Osteoblast (primary cell): ENCODE results near the gene CAMK2B. TPM values are rescaled to one million over a fixed set of nuclear protein-coding genes. Genes with fewer than 3 reads are reported as not detected.

Experiments
- DNase-seq: peaks from one replicate; pipeline ENCODE4 v3.0.0; 2011; ENCODE audit warnings: low spot score, mixed read lengths; ENCODE audit not compliant: insufficient read length; ENCODE audit errors: missing footprints
- H2AFZ ChIP-seq: 2 replicates; pipeline ENCODE4 v1.6.0; 2011; ENCODE audit warnings: mild to moderate bottlenecking, low read length
- H3K27ac ChIP-seq: 2 replicates; pipeline ENCODE4 v1.5.1; 2011; ENCODE audit warnings: mild to moderate bottlenecking, low read depth, low read length, moderate library complexity
- H3K27me3 ChIP-seq: 2 replicates; pipeline ENCODE4 v1.6.0; 2012; ENCODE audit warnings: mild to moderate bottlenecking, control low read depth, inconsistent platforms, low read length, moderate library complexity; ENCODE audit not compliant: insufficient read depth
- H3K36me3 ChIP-seq: 2 replicates; pipeline ENCODE4 v1.5.1; 2011; ENCODE audit warnings: mild to moderate bottlenecking, low read length, control low read depth, moderate library complexity; ENCODE audit not compliant: insufficient read depth
- H3K4me1 ChIP-seq: 2 replicates; pipeline ENCODE4 v1.5.1; 2011; ENCODE audit warnings: mild to moderate bottlenecking, low read length, control low read depth, moderate library complexity; ENCODE audit not compliant: insufficient read depth
- H3K4me2 ChIP-seq: 2 replicates; pipeline ENCODE4 v1.6.0; 2011; ENCODE audit warnings: mild to moderate bottlenecking, low read length; ENCODE audit not compliant: insufficient read depth
- H3K4me3 ChIP-seq: fragments of 200-600 bp; sonication (generic); 3 replicates; pipeline ENCODE4 v1.5.1; 2012; ENCODE audit warnings: mild to moderate bottlenecking, low read length, inconsistent platforms; ENCODE audit not compliant: insufficient read depth
- H3K79me2 ChIP-seq: 2 replicates; pipeline ENCODE4 v1.6.0; 2012; ENCODE audit warnings: mild to moderate bottlenecking, low read length, control low read depth, inconsistent platforms; ENCODE audit not compliant: insufficient read depth
- H3K9me3 ChIP-seq: 2 replicates; pipeline ENCODE4 v1.5.1; 2011; ENCODE audit warnings: low read depth, low read length, control low read depth
- H4K20me1 ChIP-seq: 2 replicates; pipeline ENCODE4 v1.6.0; 2012; ENCODE audit warnings: mild to moderate bottlenecking, low read length, control low read depth; ENCODE audit not compliant: insufficient read depth
- total RNA-seq: library from RNA; depleted of rRNA; stranded (reverse); fragments of >200 nt; gene quantifications from 2 replicates; pipeline ENCODE4 v1.2.3, GENCODE V29; 2012
- TF ChIP-seq, protein P1 (sequence below): IDR thresholded peaks from 2 replicates; pipeline ENCODE4 v1.5.1; 2011; ENCODE audit warnings: mild to moderate bottlenecking, low read depth, low read length, moderate library complexity; ENCODE audit errors: extremely low read depth

CAMK2B gene
- total RNA-seq, 1 donor, result not detected

DNA sequence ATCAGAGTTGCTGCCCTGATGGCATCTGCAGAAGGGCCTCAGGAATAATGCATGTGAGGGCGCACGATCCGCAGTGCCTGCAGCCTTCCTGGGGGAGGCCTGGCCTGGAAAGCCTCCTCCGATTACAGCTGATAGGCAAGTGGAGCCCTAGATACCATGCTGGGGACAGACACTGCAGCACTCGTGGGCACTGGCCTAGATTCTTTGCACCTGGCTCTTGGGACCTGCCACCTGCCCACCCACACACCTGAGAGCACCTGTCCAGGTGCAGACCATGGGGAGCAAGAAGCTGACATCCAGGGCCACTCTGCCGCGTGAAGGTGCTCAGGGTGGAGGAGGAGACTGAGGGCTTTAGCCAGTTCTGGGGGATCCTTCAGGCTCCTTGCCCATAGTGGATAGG is 109.9 kb downstream of the CAMK2B start:
- Histone ChIP-seq H2AFZ (no peak overlapping the region), H4K20me1 (peaks cover 8% of the 10 kb centered on the region)

GRCh38 chr7:44213877-44214388 is 111.5 kb downstream of the CAMK2B start:
- H3K4me1 ChIP-seq, result no peaks in the 10 kb centered on the region
- no peaks in the 10 kb centered on the region for H3K79me2 ChIP-seq
- H3K4me2 ChIP-seq, result no peak overlapping the region
- no peaks in the 10 kb centered on the region for H3K9me3 ChIP-seq
- DNase-seq, result peak; percentile 47
- H3K27ac ChIP-seq, result no peak overlapping the region
- TF ChIP-seq, protein P1, sequence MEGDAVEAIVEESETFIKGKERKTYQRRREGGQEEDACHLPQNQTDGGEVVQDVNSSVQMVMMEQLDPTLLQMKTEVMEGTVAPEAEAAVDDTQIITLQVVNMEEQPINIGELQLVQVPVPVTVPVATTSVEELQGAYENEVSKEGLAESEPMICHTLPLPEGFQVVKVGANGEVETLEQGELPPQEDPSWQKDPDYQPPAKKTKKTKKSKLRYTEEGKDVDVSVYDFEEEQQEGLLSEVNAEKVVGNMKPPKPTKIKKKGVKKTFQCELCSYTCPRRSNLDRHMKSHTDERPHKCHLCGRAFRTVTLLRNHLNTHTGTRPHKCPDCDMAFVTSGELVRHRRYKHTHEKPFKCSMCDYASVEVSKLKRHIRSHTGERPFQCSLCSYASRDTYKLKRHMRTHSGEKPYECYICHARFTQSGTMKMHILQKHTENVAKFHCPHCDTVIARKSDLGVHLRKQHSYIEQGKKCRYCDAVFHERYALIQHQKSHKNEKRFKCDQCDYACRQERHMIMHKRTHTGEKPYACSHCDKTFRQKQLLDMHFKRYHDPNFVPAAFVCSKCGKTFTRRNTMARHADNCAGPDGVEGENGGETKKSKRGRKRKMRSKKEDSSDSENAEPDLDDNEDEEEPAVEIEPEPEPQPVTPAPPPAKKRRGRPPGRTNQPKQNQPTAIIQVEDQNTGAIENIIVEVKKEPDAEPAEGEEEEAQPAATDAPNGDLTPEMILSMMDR, result no peak
- peaks cover 46% of the 10 kb centered on the region for H3K36me3 ChIP-seq
- no peak overlapping the region for H3K4me3 ChIP-seq
- H2AFZ ChIP-seq, result no peak overlapping the region
- peaks cover 8% of the 10 kb centered on the region for H4K20me1 ChIP-seq
- H3K27me3 ChIP-seq, result no peaks in the 10 kb centered on the region

More for the DNA sequence above, 109.9 kb downstream of the CAMK2B start:
- Histone ChIP-seq H3K9me3 (no peaks in the 10 kb centered on the region), H3K36me3 (peaks cover 30% of the 10 kb centered on the region), H3K4me1 (no peaks in the 10 kb centered on the region), H3K79me2 (no peaks in the 10 kb centered on the region), H3K27me3 (no peaks in the 10 kb centered on the region), H3K27ac (no peak overlapping the region), H3K4me2 (no peak overlapping the region), H3K4me3 (no peak overlapping the region)
- DNase-seq, result peak; percentile 73
- TF ChIP-seq, protein P1, result no peak

DNA sequence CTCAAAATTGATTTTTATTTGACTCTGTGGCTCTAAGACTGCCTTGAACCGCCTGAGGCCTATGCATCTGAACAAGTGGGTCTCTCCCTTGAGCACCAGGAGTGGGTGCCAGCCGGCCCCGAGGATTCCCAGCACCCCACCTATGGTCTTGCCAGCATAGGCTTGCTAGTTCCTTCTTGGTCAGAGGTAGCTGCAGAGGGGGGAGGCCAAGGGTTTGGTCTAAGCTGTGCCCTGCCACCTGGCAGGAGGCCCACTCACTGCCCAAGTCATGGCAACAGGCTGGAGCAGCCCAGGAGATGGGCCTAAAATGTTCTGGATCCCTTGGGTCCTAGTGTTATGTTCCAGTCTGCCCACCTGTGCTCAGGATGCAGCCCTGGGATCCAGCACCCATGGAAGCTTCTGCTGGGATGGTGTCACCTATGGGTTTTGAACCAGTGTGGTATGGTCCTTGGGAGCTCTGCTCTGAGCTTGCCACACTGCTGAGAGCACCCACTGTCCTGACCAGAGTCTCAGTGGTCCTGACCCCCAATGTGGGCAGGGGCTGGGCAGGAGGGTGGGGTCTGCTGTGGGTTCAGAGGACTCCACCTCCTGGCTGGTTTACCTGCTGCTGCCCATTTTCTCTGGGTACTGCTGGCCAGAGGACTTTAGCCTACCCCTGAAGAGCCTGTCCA is 112.1 kb downstream of the CAMK2B start:
- H3K4me1 ChIP-seq, result no peaks in the 10 kb centered on the region
- H3K27me3 ChIP-seq, result no peaks in the 10 kb centered on the region
- H3K36me3 ChIP-seq, result peaks cover 52% of the 10 kb centered on the region
- H3K27ac ChIP-seq, result no peak overlapping the region
- peaks cover 8% of the 10 kb centered on the region for H4K20me1 ChIP-seq
- DNase-seq, result peak; percentile 61
- H3K79me2 ChIP-seq, result peaks cover 2% of the 10 kb centered on the region
- TF ChIP-seq, protein P1, result no peak
- no peak overlapping the region for H2AFZ ChIP-seq
- H3K4me2 ChIP-seq, result no peak overlapping the region
- H3K9me3 ChIP-seq, result no peaks in the 10 kb centered on the region
- no peak overlapping the region for H3K4me3 ChIP-seq

DNA sequence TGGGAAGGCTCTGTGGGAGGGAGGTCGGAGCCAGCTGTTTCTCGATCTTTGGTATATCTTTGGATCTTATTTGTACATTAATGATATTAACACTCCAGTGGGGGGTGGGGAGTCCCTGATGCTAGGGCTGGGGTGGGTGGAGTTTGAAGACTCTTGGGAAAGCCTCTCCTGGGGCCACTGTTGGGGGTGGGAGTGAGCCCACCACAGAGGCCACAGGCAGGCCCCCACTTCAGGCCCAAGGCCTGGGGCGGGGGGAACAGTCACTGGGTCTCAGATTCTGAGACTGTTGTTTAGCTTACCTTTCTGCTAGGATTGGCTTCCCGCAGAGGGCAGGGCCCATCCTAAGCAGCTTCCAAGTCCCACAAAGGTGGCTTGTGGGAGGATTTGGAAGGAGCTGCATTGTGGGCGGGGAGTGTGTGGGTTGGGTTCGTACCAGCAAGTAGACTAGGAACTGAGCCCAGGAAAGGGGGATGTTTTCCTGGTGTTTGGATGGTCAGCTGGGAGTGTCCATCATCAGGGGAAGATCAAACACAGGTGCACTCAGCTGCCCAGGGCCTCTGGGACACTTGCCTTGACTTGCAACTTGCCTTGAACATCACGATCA is 112.7 kb downstream of the CAMK2B start:
- H4K20me1 ChIP-seq, result peaks cover 8% of the 10 kb centered on the region
- no peak overlapping the region for H3K4me2 ChIP-seq
- peaks cover 58% of the 10 kb centered on the region for H3K36me3 ChIP-seq
- H3K27ac ChIP-seq, result no peak overlapping the region
- H3K4me1 ChIP-seq, result no peaks in the 10 kb centered on the region
- H3K79me2 ChIP-seq, result peaks cover 3% of the 10 kb centered on the region
- H2AFZ ChIP-seq, result no peak overlapping the region
- TF ChIP-seq, protein P1, result no peak
- H3K27me3 ChIP-seq, result no peaks in the 10 kb centered on the region
- peak; percentile 35 for DNase-seq
- no peak overlapping the region for H3K4me3 ChIP-seq
- H3K9me3 ChIP-seq, result no peaks in the 10 kb centered on the region
